ENCODE data around the gene C1QTNF5.

DNA sequence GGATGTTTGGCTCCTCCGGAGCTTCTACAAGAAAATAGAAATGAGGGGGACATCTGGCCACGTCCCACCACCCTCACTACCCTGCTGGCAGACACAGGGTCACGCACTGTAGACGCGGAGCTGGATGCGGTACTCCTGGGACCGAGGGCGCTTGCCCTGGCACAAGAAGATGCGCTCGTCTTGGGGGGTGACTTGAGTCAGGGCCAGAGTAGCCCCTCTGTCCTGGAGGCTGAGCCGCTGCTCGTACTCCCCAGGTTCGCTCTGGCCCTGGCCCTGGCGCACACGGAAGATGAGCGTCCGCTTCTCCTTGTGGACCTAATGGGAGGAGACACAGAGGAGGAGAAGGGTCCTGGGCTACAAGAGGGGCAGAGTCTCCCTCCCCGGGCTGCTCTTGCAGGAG, 26.0 kb downstream of the C1QTNF5 start:
- TF ChIP-seq L3MBTL2 (conservative IDR thresholded peaks at IDR 0.05): no peak
- no peak for TF ChIP-seq TARDBP (IDR thresholded peaks at IDR 0.05)
- TF ChIP-seq SP1 (IDR thresholded peaks at IDR 0.05): no peak
- TF ChIP-seq ZNF384 (IDR thresholded peaks at IDR 0.05): no peak
- TF ChIP-seq FOXM1 (IDR thresholded peaks at IDR 0.05; ENCODE audit: borderline replicate concordance): no peak
- no peak for TF ChIP-seq CTBP1 (IDR thresholded peaks at IDR 0.05; ENCODE audit: borderline replicate concordance)

Measured in HEK293T (cell line).